DMS 273 treated with DMSO at 0.1 percent for 48 hours (cell line): ENCODE data around the gene PLCL2.
"Not testable (repeated sequence)": the region's sequence is repeated elsewhere in the genome, so short reads cannot be mapped to it uniquely, and the experiment has no call there.

Source experiments
- DNase-seq: peaks from one replicate; lab custom pipeline; 2025; lab: John Stamatoyannopoulos, UW

The PLCL2 gene

DNA sequence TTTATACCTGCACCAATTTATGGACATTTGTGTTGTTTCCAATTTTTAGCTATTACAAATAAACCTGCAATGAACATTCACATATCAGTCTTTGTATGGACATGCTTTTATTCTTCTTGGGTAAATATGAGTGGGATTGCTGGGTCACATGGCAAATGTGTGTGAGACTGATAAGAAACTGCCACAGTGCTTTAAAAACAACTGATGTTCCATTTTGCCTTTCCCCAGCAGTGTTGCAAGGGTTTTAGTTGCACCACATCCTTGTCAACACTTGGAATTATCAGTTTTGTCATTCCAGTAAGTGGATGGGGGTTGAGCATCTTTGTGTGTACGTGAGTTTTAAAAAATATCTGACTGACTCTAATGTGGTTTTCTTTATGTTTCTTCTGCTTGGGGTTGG, 191.2 kb downstream of the PLCL2 start:
- DNase-seq = no peak

DNA sequence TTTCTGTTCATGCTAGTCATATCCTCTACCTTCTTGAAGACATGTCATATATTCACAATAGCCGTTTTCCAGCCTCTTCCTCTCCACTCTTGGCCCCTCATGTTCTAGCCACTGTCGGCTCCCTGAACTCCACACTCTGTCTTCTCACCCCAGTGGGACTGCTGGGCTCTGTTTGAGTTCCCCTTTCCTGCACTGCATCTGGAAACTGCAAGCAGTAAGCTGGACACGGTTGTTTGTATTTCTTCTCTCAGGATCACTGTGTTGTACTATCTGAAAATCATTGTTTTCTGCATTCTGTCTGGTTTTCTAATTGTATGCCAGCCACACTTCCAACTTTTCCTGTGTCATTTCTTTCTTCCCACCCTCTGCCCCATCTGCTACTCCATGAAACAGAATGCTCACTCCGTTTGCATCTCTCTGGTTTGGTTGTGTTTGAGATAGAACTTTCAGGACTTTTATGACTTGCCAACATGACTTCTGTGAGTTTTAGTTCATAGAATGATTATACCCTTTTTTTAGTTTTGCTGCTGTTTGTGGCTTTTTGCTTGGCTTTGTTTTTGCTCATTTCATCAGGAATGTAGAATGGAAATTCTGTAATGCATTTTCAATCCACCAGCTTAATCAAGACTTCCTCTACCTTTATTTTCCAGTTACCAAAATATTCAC, 192.3 kb downstream of the PLCL2 start:
- no peak for DNase-seq

DNA sequence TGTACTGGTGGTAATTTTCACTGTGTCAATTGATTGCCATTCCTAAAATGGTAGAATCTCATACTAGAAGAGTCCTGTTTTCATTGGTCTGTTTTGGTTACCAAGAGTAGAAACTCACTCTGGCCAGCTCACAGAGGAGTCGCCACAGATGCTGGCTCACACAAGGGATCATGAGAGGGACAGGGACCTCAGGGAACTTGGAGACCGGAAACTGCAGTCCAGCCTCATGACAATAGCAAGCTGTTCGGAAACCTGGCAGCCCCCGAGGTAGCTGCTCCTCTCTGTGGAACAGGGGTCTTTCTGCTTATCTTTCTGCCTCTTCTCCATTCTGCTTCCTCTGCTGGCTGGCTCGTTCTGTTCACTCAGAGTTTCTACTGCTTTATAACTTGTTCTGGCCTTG, 192.9 kb downstream of the PLCL2 start:
- DNase-seq = no peak

GRCh38 chr3:17078926-17079465, 194.2 kb downstream of the PLCL2 start:
- no peak for DNase-seq

GRCh38 chr3:17079933-17080332, 195.2 kb downstream of the PLCL2 start:
- DNase-seq = no peak

- DNase-seq = no peak
These were observed 196.8 kb downstream of the PLCL2 start for GRCh38 chr3:17081520-17081919.

GRCh38 chr3:17087509-17087908, 202.8 kb downstream of the PLCL2 start:
- no peak for DNase-seq

GRCh38 chr3:17088017-17088416, 203.3 kb downstream of the PLCL2 start:
- DNase-seq = no peak

DNA sequence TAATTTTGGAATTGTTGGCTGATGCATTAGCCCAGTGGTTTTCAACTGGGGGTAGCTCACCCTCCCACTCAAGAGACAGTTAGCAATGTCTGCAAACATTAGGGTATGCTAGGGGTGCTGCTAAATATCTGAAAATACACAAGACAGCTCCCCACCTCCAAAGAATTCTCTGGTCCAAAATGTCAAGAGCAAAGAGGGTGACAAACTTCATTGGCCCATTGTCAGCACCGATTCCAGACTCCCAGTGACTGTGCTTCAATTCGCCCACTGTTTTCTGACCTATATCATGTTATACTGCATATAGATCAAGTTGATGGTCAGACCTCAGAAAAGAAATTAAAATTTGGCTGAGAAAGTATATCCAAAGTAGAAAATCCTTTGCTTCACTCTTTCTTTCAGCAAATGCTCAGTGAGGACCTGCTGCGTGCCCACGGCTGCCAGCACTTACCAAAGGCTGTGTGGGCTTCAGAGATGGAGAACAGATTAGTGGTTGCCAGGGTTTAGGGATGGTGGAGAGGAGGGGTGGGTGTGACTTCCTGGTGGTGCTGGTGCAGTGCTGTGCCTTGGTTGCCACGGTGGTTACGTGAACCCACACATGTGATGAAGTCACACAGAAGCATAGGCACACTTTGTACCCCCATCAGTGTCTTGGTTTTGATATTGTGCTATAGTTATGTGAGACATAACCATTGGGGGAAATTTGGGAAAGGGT, 204.0 kb downstream of the PLCL2 start:
- no peak for DNase-seq

- no peak for DNase-seq
These were observed 204.6 kb downstream of the PLCL2 start for GRCh38 chr3:17089314-17089700.

GRCh38 chr3:17090280-17090983, 205.7 kb downstream of the PLCL2 start:
- DNase-seq = no peak

- DNase-seq = no peak
These were observed 207.3 kb downstream of the PLCL2 start for GRCh38 chr3:17091910-17092582.

- no peak for DNase-seq
These were observed 207.8 kb downstream of the PLCL2 start for GRCh38 chr3:17092583-17092933.

GRCh38 chr3:17094551-17094950, 209.8 kb downstream of the PLCL2 start:
- no peak for DNase-seq

DNA sequence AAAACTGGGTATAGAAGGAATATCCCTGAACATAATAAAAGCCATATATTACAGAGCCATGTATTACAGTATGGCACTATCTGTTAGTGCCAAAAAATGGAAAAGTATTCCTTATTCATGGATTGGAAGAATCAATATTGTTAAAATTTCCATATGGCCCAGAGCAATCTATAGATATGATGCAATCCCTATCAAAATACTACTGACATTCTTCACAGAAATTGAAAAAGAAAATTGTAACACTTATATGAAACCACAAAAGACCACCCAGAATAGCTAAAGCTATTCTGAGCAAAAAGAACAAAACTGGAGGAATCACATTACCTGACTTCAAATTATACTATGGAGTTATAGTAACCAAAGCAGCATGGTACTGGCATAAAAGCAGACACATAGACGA, 218.8 kb downstream of the PLCL2 start:
- no peak for DNase-seq

DNA sequence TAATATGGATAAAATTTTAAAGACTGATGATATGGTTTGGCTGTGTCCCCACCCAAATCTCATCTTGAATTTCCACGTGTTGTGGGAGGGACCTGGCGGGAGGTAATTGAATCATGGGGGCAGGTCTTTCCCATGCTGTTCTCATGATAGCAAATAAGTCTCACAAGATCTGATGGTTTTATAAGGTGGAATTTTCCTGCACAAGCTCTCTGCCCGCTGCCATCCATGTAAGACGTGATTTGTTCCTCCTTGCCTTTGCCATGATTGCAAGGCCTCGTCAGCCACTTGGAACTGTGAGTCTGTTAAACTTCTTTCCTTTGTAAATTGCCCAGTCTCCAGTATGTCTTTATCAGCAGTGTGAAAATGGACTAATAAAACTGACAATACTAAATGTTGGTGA, 222.0 kb downstream of the PLCL2 start:
- not testable (repeated sequence) for DNase-seq

DNA sequence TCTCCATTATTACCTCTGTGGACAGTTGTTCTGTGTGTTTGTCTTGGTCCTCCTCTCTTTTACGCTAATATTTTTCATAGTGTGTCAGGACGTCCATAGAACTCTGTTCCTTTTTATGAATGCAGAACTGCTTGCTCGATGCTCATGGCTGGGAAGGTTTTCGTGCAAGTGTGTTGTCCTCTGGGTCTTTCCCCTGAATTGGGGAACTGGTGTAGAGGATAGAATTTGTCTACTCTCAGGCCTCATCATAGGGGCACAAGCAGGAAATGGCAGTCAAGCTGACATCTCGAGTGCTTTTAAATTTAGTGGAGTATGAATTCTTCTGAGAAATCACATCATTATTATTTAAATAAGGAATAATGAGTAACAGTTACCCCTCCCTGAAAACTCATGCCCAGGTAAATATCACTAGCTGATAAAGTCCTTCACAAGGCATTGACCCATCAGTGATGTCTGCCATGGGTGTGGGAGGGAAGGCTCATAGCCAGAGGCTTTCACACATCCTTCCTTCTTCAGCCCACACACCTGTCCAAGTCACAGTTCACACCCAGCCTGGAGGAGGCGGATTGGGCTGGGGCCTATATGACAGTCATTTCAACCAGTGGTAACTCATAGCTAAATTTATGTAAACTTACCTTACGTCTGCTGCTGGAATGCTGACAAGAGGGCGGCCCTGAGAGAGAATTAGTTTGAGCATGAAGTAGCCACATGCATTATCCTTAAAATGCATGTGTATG, 226.1 kb downstream of the PLCL2 start:
- DNase-seq = no peak

DNA sequence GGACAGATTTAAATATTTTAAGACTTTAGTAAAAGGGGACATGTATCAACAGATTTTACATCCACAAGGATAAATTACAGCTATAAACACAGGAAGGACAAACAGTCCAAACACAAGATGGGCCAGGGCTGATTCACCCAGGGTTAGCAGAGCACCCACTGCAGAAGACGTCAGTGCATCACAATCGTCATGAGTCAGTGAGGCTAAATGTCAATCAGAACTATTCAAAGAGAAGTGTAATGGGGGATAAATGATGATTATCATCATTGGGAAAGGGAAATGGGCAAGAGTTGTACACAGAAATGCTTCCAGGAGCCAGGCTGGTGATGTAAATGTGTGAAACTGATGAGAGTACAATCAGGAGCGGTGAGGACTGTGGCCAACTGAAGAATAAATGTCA, 226.8 kb downstream of the PLCL2 start:
- no peak for DNase-seq

GRCh38 chr3:17115186-17115585, 230.4 kb downstream of the PLCL2 start:
- DNase-seq = no peak

GRCh38 chr3:17116007-17116600, 231.3 kb downstream of the PLCL2 start:
- DNase-seq = no peak

DNA sequence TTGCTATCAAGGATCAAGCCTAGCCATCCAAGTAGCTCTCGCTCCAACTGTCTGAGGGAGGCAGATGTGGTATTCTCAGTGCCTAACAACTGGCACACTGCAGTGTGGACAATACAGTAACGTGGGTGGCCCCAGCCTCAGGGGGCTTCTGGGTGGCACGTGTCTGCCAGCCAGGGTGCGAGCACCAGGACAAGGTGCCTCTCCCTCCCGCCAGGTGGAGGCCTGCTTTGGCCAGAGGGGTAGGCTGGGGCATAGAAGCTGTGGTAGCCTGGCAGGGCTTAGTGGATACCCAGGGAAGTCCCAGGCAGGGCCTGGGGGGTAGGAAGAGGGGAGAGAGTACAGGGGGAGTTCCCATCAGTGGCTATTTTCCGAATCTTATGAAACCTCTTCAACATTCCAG, 234.0 kb downstream of the PLCL2 start:
- DNase-seq = no peak
